MCF 10A (cell line): ENCODE data around the gene RAPGEF3. TPM values are rescaled to one million over a fixed set of nuclear protein-coding genes. Genes with fewer than 3 reads are reported as not detected.
A peak's percentile ranks its signal among the peaks of the same experiment; 100 is the strongest.

Experiments used
- BruUV-seq: library from RNA; stranded (reverse); fragments of 400-500 nt; replicated peaks from 2 replicates; lab custom pipeline; 2021; lab: Mats Ljungman, UMichigan
- CTCF ChIA-PET: fragments of 300-600 bp; sonication (Branson Sonifier 250); formaldehyde crosslinking; extraction: SDS; loops from one replicate; lab custom pipeline; 2021; ENCODE audit warnings: antibody characterized with exemption, inconsistent platforms; lab: Yijun Ruan, JAX
- POLR2A ChIA-PET: fragments of 300-600, 350-650 bp; sonication (Branson Sonifier 250); formaldehyde crosslinking; extraction: SDS; loops from one replicate; lab custom pipeline; 2020; ENCODE audit warnings: antibody characterized with exemption, inconsistent platforms; lab: Yijun Ruan, JAX
- DNase-seq: peaks from one replicate; pipeline ENCODE4 v3.0.0-alpha.2; 2018; ENCODE audit not compliant: unreplicated experiment
- H3K27ac Mint-ChIP-seq: one replicate; pipeline ENCODE4 v1.8.0; 2022; ENCODE audit warnings: mild to moderate bottlenecking, low read depth, mixed read lengths; ENCODE audit not compliant: unreplicated experiment
- H3K27me3 Mint-ChIP-seq: one replicate; pipeline ENCODE4 v1.8.0; 2022; ENCODE audit warnings: mixed read lengths; ENCODE audit not compliant: insufficient read depth, unreplicated experiment
- H3K36me3 Mint-ChIP-seq: one replicate; pipeline ENCODE4 v1.8.0; 2022; ENCODE audit warnings: mild to moderate bottlenecking, moderate library complexity, mixed read lengths; ENCODE audit not compliant: insufficient read depth, unreplicated experiment
- H3K4me1 Mint-ChIP-seq: one replicate; pipeline ENCODE4 v1.8.0; 2022; ENCODE audit warnings: mixed read lengths; ENCODE audit not compliant: insufficient read depth, unreplicated experiment
- H3K4me3 Mint-ChIP-seq: one replicate; pipeline ENCODE4 v1.8.0; 2022; ENCODE audit warnings: mild to moderate bottlenecking, moderate library complexity, mixed read lengths; ENCODE audit not compliant: unreplicated experiment
- H3K9me3 Mint-ChIP-seq: one replicate; pipeline ENCODE4 v1.8.0; 2022; ENCODE audit warnings: mixed read lengths; ENCODE audit not compliant: unreplicated experiment
- CTCF ChIP-seq: fragments of 200-600 bp; IDR thresholded peaks from one replicate; pipeline ENCODE4 v1.8.0; 2022; ENCODE audit warnings: antibody characterized with exemption, mild to moderate bottlenecking; ENCODE audit not compliant: unreplicated experiment
- intact Hi-C: fragments of 100-400 bp; cut with micrococcal nuclease; formaldehyde crosslinking; loops from 2 replicates; pipeline ENCODE4 v1.14.1; 2022
- total RNA-seq: library from RNA; stranded (reverse); gene quantifications from 2 replicates; pipeline ENCODE4 v1.2.3, GENCODE V29; 2022

The RAPGEF3 gene
- total RNA-seq, 1 experiment from 2014 or later = 1.4 TPM

GRCh38 chr12:47766502-47767215 lies 8.0 kb upstream of the RAPGEF3 start:
- intact Hi-C loops = loop anchor here (1.0 kb wide), 2 partner anchors 24 to 51 kb away; no protein-coding TSS in a partner anchor
- H3K9me3 Mint-ChIP-seq = no peaks in the 10 kb centered on the region
- H3K27me3 Mint-ChIP-seq = no peaks in the 10 kb centered on the region
- no peak for DNase-seq
- no peak for TF ChIP-seq CTCF
- no peaks in the 10 kb centered on the region for H3K36me3 Mint-ChIP-seq
- ChIA-PET POLR2A (interaction anchor here (0.7 to 5.8 kb wide), 4 partner anchors 10 to 54 kb away, joined by 3 to 38 read pairs (median 12); partner anchors contain the start of gene HDAC7), CTCF (interaction anchor here (0.5 to 38.2 kb wide), 20 partner anchors 8 to 414 kb away, joined by 3 to 843 read pairs (median 4); partner anchors contain the start of genes RAPGEF3 and RPAP3)
- BruUV-seq = no TSS peak
- no peak overlapping the region for H3K4me3 Mint-ChIP-seq
- no peak overlapping the region for H3K27ac Mint-ChIP-seq
- peaks cover 23% of the 10 kb centered on the region for H3K4me1 Mint-ChIP-seq

- no peak for TF ChIP-seq CTCF
- no peaks in the 10 kb centered on the region for H3K9me3 Mint-ChIP-seq
- ChIA-PET CTCF (interaction anchor here (0.6 to 14.4 kb wide), 9 partner anchors 6 to 95 kb away, joined by 3 to 262 read pairs (median 6); partner anchors contain the start of gene SLC48A1), POLR2A (interaction anchor here (1.7 kb wide), 1 partner anchor 11 kb away, joined by 4 read pairs; no protein-coding TSS in a partner anchor)
- BruUV-seq = no TSS peak
- peaks cover 23% of the 10 kb centered on the region for H3K4me1 Mint-ChIP-seq
- intact Hi-C loops = no loop called here
- no peaks in the 10 kb centered on the region for H3K27me3 Mint-ChIP-seq
- H3K36me3 Mint-ChIP-seq = peaks cover 6% of the 10 kb centered on the region
- no peak overlapping the region for H3K27ac Mint-ChIP-seq
- peak; percentile 61 for DNase-seq
- H3K4me3 Mint-ChIP-seq = no peak overlapping the region
These were observed 5.0 kb upstream of the RAPGEF3 start for GRCh38 chr12:47763481-47764346.

GRCh38 chr12:47762850-47763465 lies 4.3 kb upstream of the RAPGEF3 start:
- H3K27me3 Mint-ChIP-seq = no peaks in the 10 kb centered on the region
- no peak for DNase-seq
- BruUV-seq = no TSS peak
- H3K27ac Mint-ChIP-seq = no peak overlapping the region
- H3K36me3 Mint-ChIP-seq = peaks cover 6% of the 10 kb centered on the region
- H3K4me3 Mint-ChIP-seq = no peak overlapping the region
- POLR2A ChIA-PET = interaction anchor here (1.0 to 1.7 kb wide), 2 partner anchors 10 to 19 kb away, joined by 4 to 6 read pairs; no protein-coding TSS in a partner anchor
- H3K9me3 Mint-ChIP-seq = no peaks in the 10 kb centered on the region
- intact Hi-C loops = no loop called here
- H3K4me1 Mint-ChIP-seq = peaks cover 23% of the 10 kb centered on the region
- no peak for TF ChIP-seq CTCF
- CTCF ChIA-PET = interaction anchor here (0.6 to 14.4 kb wide), 9 partner anchors 6 to 95 kb away, joined by 3 to 262 read pairs (median 6); partner anchors contain the start of gene SLC48A1
